Lower leg skin (tissue), 3 donors: Measurements from ENCODE around the gene GLOD5.

Source experiments
- POLR2A ChIP-seq, 2 donors: fragments of 450-650 bp; IDR thresholded peaks; one replicate each; pipeline ENCODE4 v1.6.1; 2016 to 2017; ENCODE audit warnings: antibody characterized with exemption in 2 of 2, mild to moderate bottlenecking in 1 of 2, moderate library complexity in 1 of 2
- TF ChIP-seq, protein P1 (sequence below), 3 donors: fragments of 450-650 bp; IDR thresholded peaks; one replicate each; pipeline ENCODE4 v1.5.1; 2016; ENCODE audit warnings: antibody characterized with exemption in 3 of 3, mild to moderate bottlenecking in 3 of 3, moderate library complexity in 2 of 3

DNA sequence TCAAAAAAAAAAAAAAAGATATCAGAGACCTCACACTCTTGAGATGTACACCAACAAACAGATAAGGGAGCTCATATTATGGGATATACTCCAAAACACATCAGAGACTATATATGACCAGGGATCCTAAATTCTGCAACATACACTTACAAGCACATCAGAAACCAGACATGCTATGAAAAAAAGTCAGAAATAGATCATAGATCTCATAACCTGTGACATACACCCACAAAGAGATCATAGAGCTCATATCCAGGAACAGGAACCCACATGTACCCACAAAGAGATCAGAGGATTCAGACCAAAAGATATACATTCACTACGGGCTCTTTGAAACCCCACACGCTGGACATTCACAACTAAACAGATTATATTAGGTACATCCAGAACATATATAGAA, 35.0 kb upstream of the GLOD5 start:
- TF ChIP-seq, protein P1, sequence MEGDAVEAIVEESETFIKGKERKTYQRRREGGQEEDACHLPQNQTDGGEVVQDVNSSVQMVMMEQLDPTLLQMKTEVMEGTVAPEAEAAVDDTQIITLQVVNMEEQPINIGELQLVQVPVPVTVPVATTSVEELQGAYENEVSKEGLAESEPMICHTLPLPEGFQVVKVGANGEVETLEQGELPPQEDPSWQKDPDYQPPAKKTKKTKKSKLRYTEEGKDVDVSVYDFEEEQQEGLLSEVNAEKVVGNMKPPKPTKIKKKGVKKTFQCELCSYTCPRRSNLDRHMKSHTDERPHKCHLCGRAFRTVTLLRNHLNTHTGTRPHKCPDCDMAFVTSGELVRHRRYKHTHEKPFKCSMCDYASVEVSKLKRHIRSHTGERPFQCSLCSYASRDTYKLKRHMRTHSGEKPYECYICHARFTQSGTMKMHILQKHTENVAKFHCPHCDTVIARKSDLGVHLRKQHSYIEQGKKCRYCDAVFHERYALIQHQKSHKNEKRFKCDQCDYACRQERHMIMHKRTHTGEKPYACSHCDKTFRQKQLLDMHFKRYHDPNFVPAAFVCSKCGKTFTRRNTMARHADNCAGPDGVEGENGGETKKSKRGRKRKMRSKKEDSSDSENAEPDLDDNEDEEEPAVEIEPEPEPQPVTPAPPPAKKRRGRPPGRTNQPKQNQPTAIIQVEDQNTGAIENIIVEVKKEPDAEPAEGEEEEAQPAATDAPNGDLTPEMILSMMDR (IDR thresholded peaks at IDR 0.05): no peak
- no peak for TF ChIP-seq POLR2A (IDR thresholded peaks at IDR 0.05)
